GF-D8 (cell line): ENCODE measurements around the gene TMEM87B.

Experiments used
- DNase-seq: peaks from one replicate; lab custom pipeline; 2025; lab: John Stamatoyannopoulos, UW

The TMEM87B gene

GRCh38 chr2:112151271-112151670 is 96.2 kb downstream of the TMEM87B start:
- DNase-seq = no peak

DNA sequence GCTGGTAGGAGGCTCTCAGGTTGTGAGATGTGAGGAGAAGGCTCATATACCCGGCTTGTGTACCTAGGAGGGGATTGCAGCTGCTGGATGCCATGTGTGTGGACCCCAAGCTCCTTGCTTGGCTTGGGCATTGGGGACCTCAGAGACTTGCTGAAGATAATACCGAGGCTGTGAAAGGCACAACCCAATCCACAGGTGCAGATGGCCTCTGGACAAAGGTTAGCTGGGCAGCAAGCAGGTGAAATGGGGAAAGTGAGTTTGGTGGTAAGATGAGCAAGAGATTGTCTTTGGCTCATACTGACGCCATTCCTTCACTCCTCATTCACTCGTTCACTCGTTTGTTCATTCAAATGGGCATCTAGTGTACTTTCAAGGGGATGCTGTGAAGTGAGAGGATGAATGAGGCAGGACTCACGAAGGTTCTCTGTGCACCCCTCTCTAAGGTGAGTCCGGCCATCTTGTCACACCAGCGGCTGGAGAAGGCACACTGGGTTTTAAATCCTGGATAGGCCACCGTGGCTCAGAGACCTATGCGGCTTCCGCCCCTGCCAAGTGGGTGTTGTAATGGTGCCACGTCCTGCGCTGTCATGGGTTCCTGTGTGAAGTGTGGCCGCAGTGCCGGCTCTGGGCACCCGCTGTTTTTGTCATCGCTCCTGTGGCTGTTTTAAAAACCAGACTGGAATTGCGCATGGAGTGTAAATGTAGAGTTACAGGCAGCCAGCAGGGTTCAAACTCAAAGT is 96.8 kb downstream of the TMEM87B start:
- no peak for DNase-seq

DNA sequence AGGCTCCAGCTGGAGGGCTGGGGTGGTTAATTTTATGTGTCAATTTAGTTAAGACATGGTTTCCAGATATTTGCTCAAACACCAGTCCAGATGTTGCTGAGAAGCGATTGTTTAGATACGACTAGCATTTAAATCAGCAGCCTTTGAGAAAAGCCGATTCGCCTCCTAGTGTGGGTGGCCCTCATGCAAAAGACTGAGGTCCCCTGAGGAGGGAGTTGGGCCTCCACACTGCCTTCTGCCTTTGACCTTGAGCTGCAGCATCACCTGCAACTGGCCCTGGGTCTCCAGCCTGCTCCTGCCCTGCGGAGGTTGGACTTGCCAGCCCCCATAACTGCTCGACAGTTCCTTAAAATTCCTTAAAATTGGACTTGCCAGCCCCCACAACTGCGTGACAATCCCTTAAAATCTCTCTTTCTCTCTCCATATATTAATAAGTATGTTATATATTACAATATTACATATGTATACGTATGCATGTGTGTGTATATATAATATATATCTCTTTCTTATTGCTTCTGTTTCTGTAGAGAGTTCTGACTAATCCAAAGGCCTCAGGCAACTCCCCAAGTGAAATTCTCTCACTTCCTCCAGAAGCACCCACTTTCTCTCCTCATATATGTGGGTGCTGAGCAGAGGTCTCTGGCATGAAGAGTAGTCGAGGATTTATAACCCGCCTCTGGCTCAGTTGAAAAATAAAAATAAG is 97.6 kb downstream of the TMEM87B start:
- DNase-seq = no peak

DNA sequence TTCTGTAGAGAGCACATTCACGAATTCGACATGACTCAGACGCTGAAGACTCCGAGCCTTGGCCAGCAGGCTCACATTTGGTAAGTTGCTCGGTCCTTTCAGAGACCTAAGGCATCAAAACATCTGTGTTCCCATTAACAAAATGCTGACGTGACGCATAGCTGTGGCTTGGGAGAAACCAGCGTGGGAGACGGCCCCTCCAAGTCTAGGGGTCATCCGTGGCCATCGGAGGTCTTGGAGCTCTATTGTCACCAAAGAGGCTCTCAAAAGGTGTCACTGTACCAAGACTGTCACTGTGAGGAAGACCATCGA is 98.1 kb downstream of the TMEM87B start:
- no peak for DNase-seq

GRCh38 chr2:112153501-112153900 is 98.4 kb downstream of the TMEM87B start:
- no peak for DNase-seq

- no peak for DNase-seq
Observed at GRCh38 chr2:112154246-112155117, 99.4 kb downstream of the TMEM87B start.

DNA sequence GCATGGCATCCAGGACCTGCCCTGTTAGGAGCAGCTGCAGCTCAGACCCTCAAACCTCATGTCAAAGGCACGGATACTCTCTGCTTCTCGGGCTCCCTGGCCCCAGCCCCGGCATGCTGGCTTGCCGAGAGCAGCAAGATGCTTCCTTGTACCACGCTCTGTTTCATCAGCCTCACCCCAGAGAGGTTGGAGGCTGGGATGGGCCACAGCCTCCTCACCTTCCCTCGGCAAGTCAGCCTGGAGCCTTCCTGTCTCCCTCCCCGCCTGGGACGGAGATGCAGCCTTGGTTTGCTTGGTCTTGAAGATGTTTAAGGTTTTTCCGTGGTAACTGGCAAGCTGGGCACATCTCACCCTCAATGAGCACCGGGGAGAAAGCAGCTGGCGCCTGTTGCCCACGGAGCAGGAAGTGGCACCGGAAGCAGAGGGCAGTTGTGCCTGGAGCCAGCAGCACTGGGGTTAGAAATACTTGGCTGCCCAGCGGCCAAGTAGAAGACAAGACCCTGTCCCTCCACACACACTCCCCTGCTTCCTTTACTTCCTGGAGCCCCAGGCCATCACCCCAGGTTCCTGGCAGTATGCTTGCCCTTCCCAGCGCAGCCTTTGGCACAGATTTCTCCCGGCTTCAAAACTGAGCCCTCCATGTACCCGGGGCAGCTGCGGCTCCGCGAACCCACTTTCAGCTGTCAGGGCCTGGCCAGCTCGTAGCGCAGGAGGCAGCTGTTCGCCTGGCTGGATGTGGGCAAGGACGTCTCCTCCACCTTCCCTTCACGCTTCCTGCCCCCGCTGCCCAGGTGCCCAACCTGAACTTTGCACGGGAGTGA is 100.5 kb downstream of the TMEM87B start:
- peak; percentile 30 for DNase-seq

DNA sequence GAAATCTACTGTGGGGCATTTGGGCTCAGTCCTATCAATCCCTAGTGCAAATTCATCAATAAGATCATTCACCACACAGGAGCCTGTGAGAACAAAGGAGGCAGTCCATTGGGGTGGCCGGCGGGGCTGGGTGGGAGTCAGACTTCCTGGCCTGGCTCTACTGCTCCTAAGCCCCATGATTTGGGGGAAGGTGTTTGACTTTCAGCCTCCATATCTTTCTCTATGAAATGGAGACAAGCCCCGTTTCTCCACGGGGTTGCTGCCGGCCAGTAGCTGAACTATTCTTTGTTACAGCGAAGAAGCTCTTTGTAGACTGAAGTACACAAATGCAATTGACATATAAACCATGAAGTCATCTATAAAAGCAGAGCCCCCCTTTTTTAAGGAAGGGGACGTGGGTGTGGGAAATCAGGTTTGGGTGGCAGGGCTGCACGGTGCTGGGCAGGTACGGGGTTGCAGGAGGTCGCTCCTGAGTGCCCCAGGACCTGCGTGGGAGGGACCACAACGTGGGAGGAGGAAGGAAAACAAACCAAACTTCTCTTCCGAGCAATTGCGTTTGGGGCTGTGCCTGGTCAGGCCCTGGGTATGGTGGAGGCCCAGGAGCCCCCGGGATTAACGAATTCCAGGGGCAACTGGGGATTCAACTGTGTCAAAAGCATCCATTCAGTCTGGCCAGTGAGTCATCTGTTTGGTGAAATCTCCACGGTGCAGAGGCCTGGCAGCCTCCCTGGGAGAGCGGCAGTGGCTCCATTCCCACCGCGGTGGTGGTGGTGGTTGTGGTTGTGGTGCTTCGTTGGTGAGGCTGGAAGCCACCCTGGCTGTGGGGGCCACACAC is 101.3 kb downstream of the TMEM87B start:
- no peak for DNase-seq

- DNase-seq = no peak
Observed at GRCh38 chr2:112157472-112157871, 102.4 kb downstream of the TMEM87B start.

GRCh38 chr2:112159454-112159921 is 104.4 kb downstream of the TMEM87B start:
- no peak for DNase-seq

DNA sequence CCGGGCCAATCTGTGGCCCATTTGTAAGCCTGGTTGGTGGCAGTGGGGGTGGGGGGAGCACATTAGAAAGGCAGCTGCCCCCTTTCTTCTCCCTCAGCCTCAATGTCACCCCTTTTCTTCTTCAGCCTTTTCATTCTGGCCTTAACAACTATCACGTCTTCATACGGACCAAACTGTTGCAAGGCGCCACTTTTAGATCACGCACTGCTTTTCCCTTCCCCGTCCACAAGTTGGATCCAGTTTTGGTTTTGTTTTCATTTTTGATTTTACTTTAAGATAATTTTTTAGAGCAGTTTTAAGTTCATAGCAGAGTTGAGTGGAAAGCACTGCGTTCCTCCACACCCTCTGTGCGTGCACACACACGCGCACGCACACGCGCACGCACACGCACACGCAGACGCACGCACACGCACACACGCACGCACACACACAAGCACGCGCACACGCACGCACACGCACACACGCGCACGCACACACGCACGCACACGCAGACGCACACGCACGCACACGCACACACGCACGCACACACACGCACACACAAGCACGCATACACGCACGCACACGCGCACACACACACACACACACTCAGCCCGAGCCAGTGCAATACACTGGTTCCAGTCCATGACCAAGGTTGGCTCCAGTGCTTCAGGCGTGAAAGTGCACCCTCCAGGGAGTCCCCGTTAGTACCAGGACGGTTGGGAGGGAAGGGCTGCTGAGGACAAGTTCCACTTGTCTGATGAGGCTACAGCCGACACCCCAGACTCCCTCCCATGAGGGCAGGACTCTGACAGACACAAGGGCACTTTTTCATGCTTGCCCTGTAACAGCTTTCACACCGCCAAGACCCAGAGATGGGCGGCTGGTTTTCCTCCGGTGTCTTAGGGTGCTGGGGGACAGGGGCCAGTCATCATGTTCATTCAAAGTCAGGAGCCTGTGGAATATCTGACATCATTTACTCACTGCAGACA is 105.5 kb downstream of the TMEM87B start:
- DNase-seq = no peak

- no peak for DNase-seq
Observed at GRCh38 chr2:112161431-112162145, 106.5 kb downstream of the TMEM87B start.

DNA sequence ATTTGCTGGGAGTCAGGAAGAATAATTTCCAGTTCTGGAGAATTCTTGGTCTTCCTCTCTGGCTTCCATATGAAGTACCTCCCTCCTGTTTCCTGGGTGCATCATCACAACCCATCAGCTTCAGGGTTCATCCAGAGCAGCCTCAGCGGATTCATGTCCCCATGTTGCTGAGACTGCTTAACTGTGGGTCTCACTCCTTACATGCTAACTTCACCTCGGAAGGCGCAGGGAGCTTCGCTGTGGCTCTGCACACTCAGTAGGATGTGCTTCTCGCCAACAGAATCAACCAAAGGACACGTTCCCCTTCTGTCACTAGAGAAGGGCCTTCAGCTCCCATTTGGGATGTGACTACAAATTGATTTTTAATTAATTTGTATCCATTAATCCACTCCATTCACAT is 107.3 kb downstream of the TMEM87B start:
- DNase-seq = no peak

DNA sequence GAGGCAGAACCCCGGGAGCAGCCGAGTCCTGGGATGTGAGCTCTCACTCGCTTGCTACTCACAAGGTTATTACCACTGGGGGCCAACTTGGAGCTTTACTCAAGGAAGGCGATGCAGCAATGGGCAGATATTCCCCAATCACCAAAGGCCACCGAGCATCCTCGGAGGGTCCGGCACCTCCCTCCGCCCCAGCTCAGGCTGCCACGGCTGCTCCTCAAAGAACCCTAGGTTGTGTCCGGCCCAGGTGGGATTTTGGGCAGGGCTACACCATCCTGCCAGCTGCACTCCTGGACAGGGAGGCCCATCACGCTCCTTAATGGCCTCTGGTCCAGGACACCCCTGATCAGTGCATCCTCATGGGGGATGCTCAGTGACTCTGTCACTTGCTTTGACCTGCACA is 107.9 kb downstream of the TMEM87B start:
- DNase-seq = no peak

DNA sequence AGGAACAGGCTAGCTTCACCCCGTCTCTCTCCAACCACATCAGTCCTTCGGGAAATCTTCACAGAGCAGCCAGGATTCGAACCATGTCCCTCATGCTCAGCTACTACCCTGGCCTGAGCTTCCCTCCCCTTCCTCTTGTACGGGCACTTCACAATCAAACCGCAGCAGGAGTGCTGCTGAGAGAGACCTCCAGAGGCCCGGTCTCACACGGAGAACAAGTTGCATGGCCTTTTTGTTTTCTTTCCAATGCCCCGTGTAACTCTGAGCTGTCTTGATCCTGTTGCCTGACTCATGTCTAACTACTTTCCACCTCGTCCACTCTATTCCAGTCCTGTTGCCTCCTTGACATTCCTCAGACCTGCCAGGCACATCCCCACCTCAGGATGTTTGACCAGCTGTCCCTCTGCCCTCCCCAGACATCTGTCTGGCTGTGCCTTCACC is 108.5 kb downstream of the TMEM87B start:
- DNase-seq = no peak

DNA sequence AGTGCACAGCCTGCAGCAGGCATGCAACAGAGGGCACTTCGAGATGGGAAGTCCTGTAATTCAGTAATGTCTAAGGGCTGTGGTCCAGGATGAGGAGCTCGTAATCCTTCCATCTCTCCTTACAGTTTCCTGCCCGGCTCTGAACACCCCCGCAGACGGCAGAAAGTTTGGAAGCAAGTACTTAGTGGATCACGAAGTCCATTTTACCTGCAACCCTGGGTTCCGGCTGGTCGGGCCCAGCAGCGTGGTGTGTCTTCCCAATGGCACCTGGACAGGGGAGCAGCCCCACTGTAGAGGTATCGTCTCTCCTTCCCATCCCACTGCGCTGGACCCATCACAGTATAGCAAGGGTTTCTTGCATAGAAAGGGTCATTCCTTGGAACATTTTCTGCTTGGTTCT is 109.8 kb downstream of the TMEM87B start:
- DNase-seq = no peak

- DNase-seq = no peak
Observed at GRCh38 chr2:112165296-112165695, 110.2 kb downstream of the TMEM87B start.

DNA sequence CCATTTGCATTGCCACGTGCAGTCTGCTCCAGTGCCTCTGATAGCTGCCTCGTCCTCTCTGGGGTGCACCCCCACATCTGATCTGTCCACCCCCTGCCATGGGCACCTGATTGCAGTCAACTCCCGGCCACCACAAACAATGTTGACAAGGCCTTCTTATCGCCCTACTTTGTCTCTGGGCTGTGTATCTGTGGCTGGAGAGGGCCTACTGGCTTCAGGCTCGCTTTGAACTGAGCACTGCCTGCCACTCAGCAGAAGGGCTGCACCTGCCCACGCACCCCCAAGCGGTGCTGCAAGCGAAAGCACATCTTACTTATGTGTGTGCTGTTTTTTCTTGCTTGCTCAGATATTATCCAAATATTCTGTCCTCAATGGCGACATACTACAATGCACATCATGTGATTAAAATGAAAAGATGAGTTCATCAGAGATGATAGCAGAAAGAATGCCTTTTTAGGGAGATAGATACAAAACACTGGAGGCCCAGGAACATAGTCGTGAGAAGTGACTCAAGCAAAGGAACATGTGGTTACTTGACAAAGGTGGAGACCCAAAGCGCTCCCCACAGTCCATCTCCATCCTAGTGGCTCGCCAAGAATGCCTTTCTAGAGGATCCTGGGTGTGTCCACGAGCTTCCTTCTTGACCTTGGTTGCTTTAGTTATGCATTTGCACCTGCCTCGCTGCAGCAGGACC is 111.9 kb downstream of the TMEM87B start:
- no peak for DNase-seq
